Dendritic cell treated with granulocyte-macrophage colony-stimulating factor and Interleukin-4, amounts not matched to agents 40 ng/mL and 50 ng/mL, for 4 days (primary cell): ENCODE data around the gene ACVRL1.
"Not testable (repeated sequence)": the region's sequence is repeated elsewhere in the genome, so short reads cannot be mapped to it uniquely, and the experiment has no call there.

Experiments
- H3K27ac Mint-ChIP-seq: one replicate; pipeline ENCODE4 v1.8.0; 2022; ENCODE audit warnings: mild to moderate bottlenecking, mixed read lengths
- H3K27me3 Mint-ChIP-seq: one replicate; pipeline ENCODE4 v1.8.0; 2022; ENCODE audit warnings: mild to moderate bottlenecking, mixed read lengths
- H3K36me3 Mint-ChIP-seq: one replicate; pipeline ENCODE4 v1.8.0; 2022; ENCODE audit warnings: low read depth, mixed read lengths
- H3K4me1 Mint-ChIP-seq: one replicate; pipeline ENCODE4 v1.8.0; 2022; ENCODE audit warnings: low read depth, mixed read lengths
- H3K4me3 Mint-ChIP-seq: one replicate; pipeline ENCODE4 v1.8.0; 2022; ENCODE audit warnings: mild to moderate bottlenecking, moderate library complexity, mixed read lengths
- H3K9me3 Mint-ChIP-seq: one replicate; pipeline ENCODE4 v1.8.0; 2022; ENCODE audit warnings: mixed read lengths
- intact Hi-C: fragments of 100-400 bp; cut with micrococcal nuclease; formaldehyde crosslinking; loops from one replicate; pipeline ENCODE4 v1.15.0; 2022

ACVRL1 gene

DNA sequence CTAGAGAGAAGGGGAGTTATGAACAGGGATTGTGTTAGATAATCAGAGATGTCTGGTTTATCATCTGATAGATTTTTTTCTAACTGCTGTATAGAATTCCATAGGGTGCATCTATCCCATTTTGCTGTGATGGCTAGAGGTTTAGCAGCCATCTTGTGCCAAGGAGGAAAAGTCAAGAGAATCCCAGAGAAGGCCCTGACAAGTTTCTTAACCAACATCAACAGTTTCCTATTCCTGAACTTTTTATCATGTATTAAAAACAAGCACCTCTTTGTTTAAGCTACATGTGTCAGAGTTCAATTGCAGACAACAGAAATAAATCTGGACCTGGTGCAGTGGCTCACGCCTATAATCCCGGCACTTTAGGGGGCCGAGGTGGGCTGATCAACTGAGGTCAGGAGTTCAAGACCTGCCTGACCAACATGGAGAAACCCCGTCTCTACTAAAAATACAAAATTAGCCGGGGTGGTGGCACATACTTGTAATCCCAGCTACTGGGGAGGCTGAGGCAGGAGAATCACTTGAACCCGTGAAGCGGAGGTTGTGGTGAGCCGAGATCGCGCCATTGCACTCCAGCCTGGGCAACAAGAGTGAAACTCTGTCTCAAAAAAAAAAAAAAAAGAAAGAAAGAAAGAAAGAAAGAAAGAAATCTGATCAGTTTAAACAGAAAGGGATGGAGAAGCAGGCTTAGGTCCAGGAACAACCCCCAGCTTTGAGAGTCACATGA lies 21.8 kb upstream of the ACVRL1 start:
- H3K36me3 Mint-ChIP-seq, intact Hi-C loops, H3K9me3 Mint-ChIP-seq, H3K4me3 Mint-ChIP-seq: not testable (repeated sequence)
- peaks cover 11% of the 10 kb centered on the region for H3K27me3 Mint-ChIP-seq
- peak overlapping the region; percentile 70 for H3K27ac Mint-ChIP-seq
- peaks cover 68% of the 10 kb centered on the region for H3K4me1 Mint-ChIP-seq

GRCh38 chr12:51886021-51886710 lies 21.1 kb upstream of the ACVRL1 start:
- intact Hi-C loops, result no loop called here
- Mint-ChIP-seq H3K27me3 (peaks cover 11% of the 10 kb centered on the region), H3K4me1 (peaks cover 69% of the 10 kb centered on the region), H3K36me3 (no peaks in the 10 kb centered on the region), H3K27ac (peak overlapping the region; percentile 70), H3K9me3 (peaks cover 8% of the 10 kb centered on the region), H3K4me3 (no peak overlapping the region)

DNA sequence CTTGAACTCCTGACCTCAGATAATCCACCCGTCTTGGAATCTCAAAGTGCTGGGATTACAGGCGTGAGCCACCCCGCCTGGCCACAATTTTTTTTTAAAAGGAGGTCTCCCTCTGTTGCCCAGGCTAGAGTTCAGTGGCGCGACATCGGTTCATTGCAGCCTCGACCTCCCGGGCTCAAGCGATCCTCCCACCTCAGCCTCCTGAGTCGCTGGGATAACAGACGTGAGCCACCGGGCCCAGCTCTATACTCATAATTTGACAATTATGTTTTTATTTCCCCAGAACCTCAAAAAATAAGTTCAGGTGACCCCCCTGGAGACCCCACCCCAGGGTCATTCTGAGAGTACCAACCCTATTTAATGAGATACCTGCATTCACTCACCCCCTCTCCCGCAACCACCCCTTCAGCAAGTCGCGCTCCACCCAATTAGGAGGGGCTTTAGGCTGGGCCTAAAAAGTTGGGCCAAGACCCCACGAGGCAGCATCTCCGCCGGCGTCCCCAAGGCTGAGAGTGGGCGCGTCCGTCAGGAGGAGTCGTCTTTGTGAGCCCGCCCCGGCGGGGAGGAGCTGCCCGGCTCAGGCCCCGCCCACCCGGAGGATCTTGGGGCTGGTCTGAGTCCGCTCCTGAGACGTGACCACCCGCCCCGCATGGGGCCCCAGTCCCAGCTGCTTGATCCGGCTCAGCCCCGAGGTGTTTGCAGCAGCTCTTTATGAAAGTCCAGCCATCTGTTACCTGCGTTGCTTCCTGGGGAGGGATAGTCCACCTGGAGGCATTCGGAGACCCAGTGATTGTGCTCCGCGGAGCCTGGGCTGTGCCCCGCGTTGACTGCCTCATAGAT lies 19.6 kb upstream of the ACVRL1 start, which contains the start of gene ANKRD33:
Gene ANKRD33 (plus strand): TSS at position 628 of the 840 bp plus-strand sequence. CDS start 84 bp downstream, at position 712.
- Mint-ChIP-seq H3K9me3 (no peaks in the 10 kb centered on the region), H3K4me1 (peaks cover 63% of the 10 kb centered on the region), H3K27me3 (peaks cover 11% of the 10 kb centered on the region), H3K27ac (peak within 1 kb of the TSS; percentile 14), H3K4me3 (no peak within 1 kb of the TSS), H3K36me3 (no peaks in the 10 kb centered on the region)
- intact Hi-C loops, result no loop called here

DNA sequence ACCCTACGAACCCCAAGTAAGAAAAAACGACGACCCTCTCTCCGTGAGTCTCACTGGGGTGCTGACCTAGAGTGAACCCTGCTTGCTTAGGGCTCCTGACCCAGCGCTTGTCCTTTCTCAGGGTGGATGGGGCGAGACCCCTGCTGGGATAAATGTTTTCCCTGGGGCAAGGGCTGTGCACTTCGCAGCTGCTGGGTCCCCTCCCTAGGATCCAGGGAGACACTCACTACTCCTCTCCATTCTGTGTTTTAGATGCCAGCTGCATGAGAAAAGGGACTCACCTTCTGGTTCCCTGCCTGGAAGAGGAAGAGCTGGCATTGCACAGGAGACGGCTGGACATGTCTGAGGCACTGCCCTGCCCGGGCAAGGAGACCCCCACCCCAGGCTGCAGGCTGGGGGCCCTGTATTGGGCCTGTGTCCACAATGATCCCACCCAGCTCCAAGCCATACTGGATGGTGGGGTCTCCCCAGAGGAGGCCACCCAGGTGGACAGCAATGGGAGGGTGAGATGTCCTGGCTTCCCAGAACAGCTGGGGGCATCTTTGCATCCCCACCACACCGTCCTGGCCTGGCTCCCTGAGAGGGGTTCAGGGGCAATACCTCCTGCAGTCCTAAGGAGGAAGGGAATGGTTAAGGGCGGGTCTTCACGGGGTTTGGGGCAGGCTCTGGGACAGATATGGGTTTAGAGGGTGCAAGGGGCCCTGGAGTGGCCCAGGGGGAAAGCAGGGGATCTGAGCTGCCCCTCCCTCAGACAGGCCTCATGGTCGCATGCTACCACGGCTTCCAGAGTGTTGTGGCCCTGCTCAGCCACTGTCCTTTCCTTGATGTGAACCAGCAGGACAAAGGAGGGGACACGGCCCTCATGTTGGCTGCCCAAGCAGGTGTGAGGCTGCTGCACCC lies 18.7 kb upstream of the ACVRL1 start:
- Mint-ChIP-seq H3K27me3 (peaks cover 11% of the 10 kb centered on the region), H3K27ac (peak overlapping the region; percentile 14), H3K4me1 (peaks cover 61% of the 10 kb centered on the region), H3K36me3 (no peaks in the 10 kb centered on the region), H3K9me3 (no peaks in the 10 kb centered on the region), H3K4me3 (no peak overlapping the region)
- intact Hi-C loops, result no loop called here

- intact Hi-C loops, result no loop called here
- H3K27ac Mint-ChIP-seq, result no peak overlapping the region
- no peak overlapping the region for H3K4me3 Mint-ChIP-seq
- no peaks in the 10 kb centered on the region for H3K9me3 Mint-ChIP-seq
- H3K4me1 Mint-ChIP-seq, result peaks cover 56% of the 10 kb centered on the region
- H3K36me3 Mint-ChIP-seq, result no peaks in the 10 kb centered on the region
- peaks cover 11% of the 10 kb centered on the region for H3K27me3 Mint-ChIP-seq
Observed at GRCh38 chr12:51889216-51890132, 17.8 kb upstream of the ACVRL1 start.

GRCh38 chr12:51890133-51890464 lies 17.2 kb upstream of the ACVRL1 start:
- H3K9me3 Mint-ChIP-seq, result no peaks in the 10 kb centered on the region
- peaks cover 55% of the 10 kb centered on the region for H3K4me1 Mint-ChIP-seq
- no peak overlapping the region for H3K27ac Mint-ChIP-seq
- peaks cover 12% of the 10 kb centered on the region for H3K27me3 Mint-ChIP-seq
- intact Hi-C loops, result no loop called here
- H3K36me3 Mint-ChIP-seq, result no peaks in the 10 kb centered on the region
- no peak overlapping the region for H3K4me3 Mint-ChIP-seq

- Mint-ChIP-seq H3K27ac (no peak overlapping the region), H3K4me3 (no peak overlapping the region), H3K27me3 (peaks cover 12% of the 10 kb centered on the region), H3K9me3 (no peaks in the 10 kb centered on the region), H3K4me1 (peaks cover 54% of the 10 kb centered on the region), H3K36me3 (no peaks in the 10 kb centered on the region)
- intact Hi-C loops, result no loop called here
Observed at GRCh38 chr12:51890511-51891171, 16.7 kb upstream of the ACVRL1 start.

DNA sequence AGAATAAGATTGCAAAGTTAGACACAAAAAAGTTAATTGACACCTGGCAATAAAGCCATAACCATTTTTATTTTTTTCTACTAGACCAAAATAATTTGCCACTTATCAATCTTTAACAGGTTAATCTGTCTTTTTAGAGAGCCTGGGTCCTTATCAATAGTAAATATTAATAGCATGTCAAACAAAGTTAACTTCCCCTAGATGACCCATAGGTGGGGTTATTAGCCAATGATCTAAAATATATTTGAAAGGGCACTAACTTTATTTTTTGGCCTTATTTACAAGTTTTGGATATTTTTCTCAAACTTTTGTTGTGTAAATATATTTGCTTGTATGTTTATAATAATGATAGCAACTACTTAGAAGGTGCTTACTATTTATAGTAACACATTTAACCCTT lies 15.5 kb upstream of the ACVRL1 start:
- Mint-ChIP-seq H3K9me3 (no peaks in the 10 kb centered on the region), H3K36me3 (no peaks in the 10 kb centered on the region), H3K27ac (no peak overlapping the region), H3K4me3 (no peak overlapping the region), H3K27me3 (peaks cover 18% of the 10 kb centered on the region), H3K4me1 (peaks cover 42% of the 10 kb centered on the region)
- intact Hi-C loops, result no loop called here

DNA sequence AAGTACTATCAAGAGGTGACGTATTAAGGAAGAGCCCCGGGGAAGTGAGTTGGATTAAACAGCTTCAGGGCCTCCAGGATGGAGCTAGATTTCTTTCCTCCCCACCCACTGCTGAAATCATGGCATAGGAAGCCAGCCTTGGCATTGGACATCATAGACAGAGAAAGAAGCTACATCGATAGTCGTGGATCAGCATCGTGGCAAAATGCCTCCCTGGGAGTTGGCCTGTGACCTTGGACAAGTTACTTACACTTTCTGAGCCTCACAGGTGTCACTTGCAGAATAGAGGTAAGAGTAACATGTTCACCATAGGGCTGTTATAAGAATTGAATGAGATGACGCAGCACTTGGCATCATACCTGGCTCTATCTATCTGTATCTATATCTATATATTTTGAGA lies 13.5 kb upstream of the ACVRL1 start:
- peaks cover 43% of the 10 kb centered on the region for H3K4me1 Mint-ChIP-seq
- H3K27me3 Mint-ChIP-seq, result peaks cover 15% of the 10 kb centered on the region
- intact Hi-C loops, result loop anchor here (2.0 kb wide), 1 partner anchor 29 kb away; no protein-coding TSS in a partner anchor
- H3K9me3 Mint-ChIP-seq, result no peaks in the 10 kb centered on the region
- no peaks in the 10 kb centered on the region for H3K36me3 Mint-ChIP-seq
- no peak overlapping the region for H3K27ac Mint-ChIP-seq
- H3K4me3 Mint-ChIP-seq, result no peak overlapping the region

GRCh38 chr12:51895378-51896135 lies 11.7 kb upstream of the ACVRL1 start:
- Mint-ChIP-seq H3K4me3 (no peak overlapping the region), H3K27me3 (peaks cover 14% of the 10 kb centered on the region), H3K27ac (peak overlapping the region; percentile 23), H3K36me3 (no peaks in the 10 kb centered on the region), H3K9me3 (no peaks in the 10 kb centered on the region), H3K4me1 (peaks cover 39% of the 10 kb centered on the region)
- intact Hi-C loops, result loop anchor here (1.0 to 2.0 kb wide), 2 partner anchors 27 to 85 kb away; no protein-coding TSS in a partner anchor

- Mint-ChIP-seq H3K27ac (peak overlapping the region; percentile 21), H3K4me3 (no peak overlapping the region), H3K36me3 (no peaks in the 10 kb centered on the region), H3K27me3 (peaks cover 15% of the 10 kb centered on the region), H3K4me1 (peaks cover 44% of the 10 kb centered on the region), H3K9me3 (no peaks in the 10 kb centered on the region)
- intact Hi-C loops, result no loop called here
Observed at GRCh38 chr12:51896236-51896635, 11.1 kb upstream of the ACVRL1 start.
